Endothelial cell of umbilical vein (primary cell): ENCODE data around the gene LRSAM1.

Experiments used
- EZH2 ChIP-seq: IDR thresholded peaks from 2 replicates; pipeline ENCODE4 v1.6.1; 2012; ENCODE audit warnings: borderline replicate concordance, low read depth, mild to moderate bottlenecking, moderate library complexity, low read length, inconsistent platforms; ENCODE audit not compliant: severe bottlenecking
- POLR2AphosphoS5 ChIP-seq: IDR thresholded peaks from 2 replicates; pipeline ENCODE4 v1.6.1; 2012; ENCODE audit warnings: low read depth, mild to moderate bottlenecking, control low read depth, low read length, moderate library complexity; ENCODE audit not compliant: insufficient read depth

DNA sequence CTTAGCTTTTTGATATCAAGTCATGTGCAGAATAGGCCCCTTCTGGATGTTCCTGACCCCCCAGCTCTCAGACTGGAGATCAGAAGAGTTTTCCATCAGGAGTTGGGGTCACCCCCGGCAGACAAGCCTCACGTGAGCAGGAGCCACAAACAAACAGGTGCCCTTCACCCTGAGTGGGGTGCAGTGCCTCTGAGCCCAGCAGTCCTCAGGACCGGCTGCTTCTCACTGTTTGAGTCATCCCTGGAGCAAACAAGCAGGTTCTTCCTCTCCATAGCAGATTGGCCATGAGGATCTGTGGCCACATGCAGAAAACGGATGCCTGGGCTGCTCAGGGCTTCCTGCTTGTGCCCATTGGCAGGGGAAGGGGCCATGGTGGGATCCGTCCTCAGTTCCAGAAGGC lies 47.0 kb downstream of the LRSAM1 start:
- TF ChIP-seq POLR2AphosphoS5: no peak
- TF ChIP-seq EZH2: no peak
